Measurements from ENCODE around the gene MAGOHB.

- TF ChIP-seq CTCF (IDR thresholded peaks at IDR 0.05; ENCODE audit: low read depth, low read length), result no peak
- TF ChIP-seq EZH2phosphoT487 (IDR thresholded peaks at IDR 0.05; ENCODE audit: low read depth), result no peak
These were observed 59.1 kb downstream of the MAGOHB start for GRCh38 chr12:10554228-10554755.
